T follicular helper cell (primary cell): Measurements from ENCODE around the gene DICER1.
"Not testable (repeated sequence)": the region's sequence is repeated elsewhere in the genome, so short reads cannot be mapped to it uniquely, and the experiment has no call there.

Experiments
- DNase-seq: peaks from one replicate; pipeline ENCODE4 v3.0.0-alpha.2; 2020; ENCODE audit warnings: low read depth
- total RNA-seq, 2 experiments: gene quantifications; one replicate each; lab custom pipeline; 2026; lab: John Stamatoyannopoulos, UW

DICER1 gene
- total RNA-seq = 196 to 198 reads per million in 2 experiments

GRCh38 chr14:95157327-95158189, at the start of gene DICER1:
DICER1 (minus strand) TSS chr14:95157529; CDS start chr14:95133458, 24,071 bp downstream.
- peak; percentile 91 for DNase-seq

GRCh38 chr14:95206534-95206933, 49.2 kb upstream of the DICER1 start:
- DNase-seq = no peak

GRCh38 chr14:95204705-95205104, 47.4 kb upstream of the DICER1 start:
- no peak for DNase-seq

GRCh38 chr14:95201745-95202144, 44.4 kb upstream of the DICER1 start:
- not testable (repeated sequence) for DNase-seq

GRCh38 chr14:95200404-95200803, 43.1 kb upstream of the DICER1 start:
- no peak for DNase-seq

GRCh38 chr14:95199298-95199983, 42.1 kb upstream of the DICER1 start:
- no peak for DNase-seq

- DNase-seq = no peak
Observed at GRCh38 chr14:95198320-95198719, 41.0 kb upstream of the DICER1 start.

GRCh38 chr14:95197551-95197950, 40.2 kb upstream of the DICER1 start:
- no peak for DNase-seq

- DNase-seq = no peak
Observed at GRCh38 chr14:95196826-95197545, 39.7 kb upstream of the DICER1 start.

GRCh38 chr14:95196268-95196667, 38.9 kb upstream of the DICER1 start:
- no peak for DNase-seq

GRCh38 chr14:95195031-95195430, 37.7 kb upstream of the DICER1 start:
- no peak for DNase-seq

GRCh38 chr14:95193081-95193480, 35.8 kb upstream of the DICER1 start:
- DNase-seq = no peak

GRCh38 chr14:95192311-95192710, 35.0 kb upstream of the DICER1 start:
- no peak for DNase-seq

- no peak for DNase-seq
Observed at GRCh38 chr14:95191445-95192199, 34.3 kb upstream of the DICER1 start.

- DNase-seq = no peak
Observed at GRCh38 chr14:95190857-95191256, 33.5 kb upstream of the DICER1 start.

- no peak for DNase-seq
Observed at GRCh38 chr14:95190346-95190840, 33.1 kb upstream of the DICER1 start.

- no peak for DNase-seq
Observed at GRCh38 chr14:95189367-95190132, 32.2 kb upstream of the DICER1 start.

- DNase-seq = no peak
Observed at GRCh38 chr14:95188380-95188779, 31.1 kb upstream of the DICER1 start.

GRCh38 chr14:95185767-95186392, 28.6 kb upstream of the DICER1 start:
- DNase-seq = no peak
